VCaP (cell line): Measurements from ENCODE around the gene TLDC2.

ENCODE experiments used
- H3K27ac ChIP-seq: fragments of 450-650 bp; 2 replicates; pipeline ENCODE4 v1.5.1; 2017
- CTCF ChIP-seq: fragments of 450-650 bp; conservative IDR thresholded peaks from 2 replicates; pipeline ENCODE4 v1.5.1; 2017; ENCODE audit warnings: mild to moderate bottlenecking, moderate library complexity

Gene TLDC2

DNA sequence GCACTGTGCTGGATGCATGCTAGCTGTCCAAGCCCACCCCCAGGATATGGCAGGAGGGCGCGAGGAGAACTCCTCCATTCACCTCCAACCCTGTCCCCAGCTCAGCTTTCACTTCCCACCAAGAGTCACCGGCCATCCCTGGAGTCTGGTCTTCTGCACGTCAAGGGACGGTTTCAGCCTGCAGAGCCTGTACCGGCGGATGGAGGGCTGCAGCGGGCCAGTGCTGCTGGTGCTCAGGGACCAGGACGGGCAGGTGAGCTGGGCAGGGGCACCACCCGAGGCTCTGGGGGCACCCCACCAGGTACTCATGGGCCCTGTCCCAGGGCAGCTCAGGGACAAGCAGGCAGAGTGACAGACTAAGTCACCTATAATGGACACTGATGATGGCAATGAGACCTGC is 3.0 kb downstream of the TLDC2 start:
- H3K27ac ChIP-seq, result no peak overlapping the region
- TF ChIP-seq CTCF, result no peak

GRCh38 chr20:36880741-36881250 is 4.9 kb downstream of the TLDC2 start:
- TF ChIP-seq CTCF, result no peak
- no peak overlapping the region for H3K27ac ChIP-seq

DNA sequence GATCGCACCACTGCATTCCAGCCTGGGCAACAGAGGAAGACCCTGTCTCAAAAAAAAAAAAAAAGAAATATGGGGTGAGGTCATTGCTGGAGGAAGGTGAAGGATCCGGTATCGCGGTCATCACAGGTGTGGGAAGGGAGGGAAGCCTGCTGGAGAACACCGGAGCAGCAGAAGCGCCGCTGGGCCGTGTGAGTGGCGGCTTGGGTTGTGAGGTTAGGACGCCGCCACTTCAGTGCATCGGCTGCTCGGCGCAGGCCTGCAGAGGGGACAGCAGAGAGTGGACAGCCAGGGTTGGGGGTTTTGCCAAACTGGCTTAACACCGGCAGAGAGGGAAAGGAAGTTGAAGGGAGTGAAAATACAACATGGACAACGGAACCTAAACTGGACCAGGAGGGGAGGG is 5.4 kb downstream of the TLDC2 start:
- H3K27ac ChIP-seq, result no peak overlapping the region
- TF ChIP-seq CTCF, result no peak

GRCh38 chr20:36881888-36882287 is 6.0 kb downstream of the TLDC2 start:
- no peak overlapping the region for H3K27ac ChIP-seq
- TF ChIP-seq CTCF, result no peak

DNA sequence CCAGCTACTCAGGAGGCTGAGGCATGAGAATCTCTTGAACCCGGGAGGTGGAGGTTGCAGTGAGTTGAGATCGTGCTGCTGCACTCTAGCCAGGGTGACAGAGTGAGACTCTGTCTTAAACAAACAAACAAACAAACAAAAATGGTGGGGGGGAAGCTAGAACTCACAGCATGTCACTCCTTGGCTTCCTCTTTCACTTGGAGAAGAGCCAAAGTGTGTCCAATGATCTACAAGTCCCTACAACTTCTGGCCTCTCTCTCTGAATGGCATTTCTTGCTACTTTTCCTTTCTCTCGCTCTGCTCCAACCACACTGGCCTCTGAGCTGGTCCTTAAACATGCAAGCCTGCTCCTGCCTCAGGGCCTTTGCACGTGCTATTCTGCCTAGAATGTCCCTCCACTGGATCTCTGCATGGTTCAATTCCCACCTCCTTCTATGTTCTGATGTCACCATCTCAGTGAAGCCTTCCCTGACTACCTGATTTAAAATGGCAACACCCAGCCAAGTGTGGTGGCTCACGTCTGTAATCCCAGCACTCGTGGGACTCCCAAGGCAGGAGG is 8.1 kb downstream of the TLDC2 start:
- H3K27ac ChIP-seq, result no peak overlapping the region

DNA sequence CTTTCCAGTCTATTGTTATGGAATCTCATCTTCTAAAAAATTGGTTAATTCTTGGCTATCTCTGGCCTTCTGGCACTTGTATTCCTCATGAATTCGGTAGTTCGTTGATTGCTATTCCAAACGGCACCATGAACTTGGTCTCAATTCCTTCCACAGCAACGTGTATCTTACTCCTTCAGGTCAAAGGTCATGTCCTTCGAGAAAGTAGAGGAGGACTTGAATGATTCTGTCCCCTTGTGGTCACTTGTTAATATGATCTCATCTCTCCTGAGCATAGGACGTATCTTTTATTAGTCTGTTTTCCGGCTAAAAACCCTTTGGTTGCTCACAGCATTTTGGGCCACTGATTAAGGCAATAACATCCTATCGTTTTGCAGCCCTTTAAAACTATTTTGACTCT is 9.4 kb downstream of the TLDC2 start:
- peak; percentile 38 for TF ChIP-seq CTCF
- no peak overlapping the region for H3K27ac ChIP-seq

More for the DNA sequence above, 8.1 kb downstream of the TLDC2 start:
- TF ChIP-seq CTCF, result no peak

- H3K27ac ChIP-seq, result peak overlapping the region; percentile 66
- peak; percentile 97 for TF ChIP-seq CTCF
Observed at GRCh38 chr20:36886859-36887751, 11.2 kb downstream of the TLDC2 start.
